Measurements from ENCODE around the gene MPRIP. TPM values are rescaled to one million over a fixed set of nuclear protein-coding genes. Genes with fewer than 3 reads are reported as not detected.

Gene MPRIP
- polyA plus RNA-seq, 1 of the 3 experiments (the other 2 are of a cell fraction): 64.4 TPM

GRCh38 chr17:17156511-17156910 lies 114.3 kb downstream of the MPRIP start (continued):
- TF ChIP-seq REST (IDR thresholded peaks at IDR 0.05; ENCODE audit: low read depth, low read length) (no peak), YY1 (IDR thresholded peaks at IDR 0.05; ENCODE audit: low read depth) (no peak)

- CTCF ChIA-PET: interaction anchor here (4.0 kb wide), 1 partner anchor 15 kb away, joined by 18 read pairs; no protein-coding TSS in a partner anchor
These were observed 114.8 kb downstream of the MPRIP start for GRCh38 chr17:17157041-17157440.

More at GRCh38 chr17:17157041-17157440, 114.8 kb downstream of the MPRIP start:
- H2AFZ ChIP-seq (ENCODE audit: low read depth): no peak overlapping the region
- H4K20me1 ChIP-seq (ENCODE audit: insufficient read depth): no peaks in the 10 kb centered on the region
- H3K9me2 ChIP-seq: no peaks in the 10 kb centered on the region
- no peak overlapping the region for H3K9ac ChIP-seq
- peaks cover 0 to 25% of the 10 kb centered on the region in 2 experiments; a peak in 3 of 4 replicates for H3K4me1 ChIP-seq (ENCODE audit: control insufficient read depth in 1 of 2, insufficient read depth in 2 of 2, low read depth in 1 of 2, low read length in 1 of 2)
- TF ChIP-seq RAD21 (IDR thresholded peaks at IDR 0.05; ENCODE audit: low read length) (no peak), GABPA (IDR thresholded peaks at IDR 0.05; ENCODE audit: low read depth) (no peak), JUND (IDR thresholded peaks at IDR 0.05) (no peak), ELF1 (IDR thresholded peaks at IDR 0.05) (no peak), FOXM1 (IDR thresholded peaks at IDR 0.05; ENCODE audit: low read depth) (no peak), POLR2AphosphoS5 (IDR thresholded peaks at IDR 0.05; ENCODE audit: low read depth, low read length) (no peak), SIN3A (IDR thresholded peaks at IDR 0.05; ENCODE audit: borderline replicate concordance, low read depth, low read length) (no peak), NFIC (IDR thresholded peaks at IDR 0.05; ENCODE audit: borderline replicate concordance) (no peak), EP300 (IDR thresholded peaks at IDR 0.05; ENCODE audit: borderline replicate concordance in 1 of 2, low read depth in 1 of 2, low read length in 1 of 2) (no peak), ZBTB33 (IDR thresholded peaks at IDR 0.05; ENCODE audit: borderline replicate concordance, low read depth) (no peak), IRF3 (IDR thresholded peaks at IDR 0.05; ENCODE audit: low read depth, low read length) (no peak), RFX5 (IDR thresholded peaks at IDR 0.05; ENCODE audit: low read length) (no peak), NRF1 (IDR thresholded peaks at IDR 0.05; ENCODE audit: low read depth, low read length) (no peak), MEF2A (IDR thresholded peaks at IDR 0.05; ENCODE audit: borderline replicate concordance, low read depth) (no peak), MAX (IDR thresholded peaks at IDR 0.05; ENCODE audit: low read depth) (no peak), USF1 (IDR thresholded peaks at IDR 0.05; ENCODE audit: borderline replicate concordance, low read depth) (no peak), TAF1 (IDR thresholded peaks at IDR 0.05; ENCODE audit: borderline replicate concordance, low read depth, low read length) (no peak), FOSL2 (IDR thresholded peaks at IDR 0.05; ENCODE audit: borderline replicate concordance, low read depth) (no peak), YY1 (IDR thresholded peaks at IDR 0.05; ENCODE audit: low read depth) (no peak), EZH2phosphoT487 (IDR thresholded peaks at IDR 0.05; ENCODE audit: borderline replicate concordance, low read depth) (no peak)
- H3K27ac ChIP-seq (ENCODE audit: low read depth in 2 of 2, low read length in 1 of 2): no peak overlapping the region
- POLR2A ChIA-PET: no interaction called here
- H3F3A ChIP-seq (replicated peaks; ENCODE audit: insufficient read depth): peaks cover 17% of the 10 kb centered on the region
- peaks cover 45 to 73% of the 10 kb centered on the region in 2 experiments for H3K36me3 ChIP-seq (replicated peaks in 1 of 2; ENCODE audit: control insufficient read depth in 1 of 2, insufficient read depth in 2 of 2, low read length in 1 of 2)
- H3K9me3 ChIP-seq: no peaks in the 10 kb centered on the region
- no peaks in the 10 kb centered on the region for H3K27me3 ChIP-seq (ENCODE audit: insufficient read depth)
- WGBS (ENCODE audit: low lambda C conversion rate): 87% methylated on average over 2 of the region's 6 CpGs
- H3K4me3 ChIP-seq (ENCODE audit: low read depth in 2 of 2, low read length in 1 of 2): no peak overlapping the region
- no peak overlapping the region for H3K4me2 ChIP-seq
- no peak for DNase-seq
- peaks cover 7% of the 10 kb centered on the region; the same call in 1 of the 2 replicates for H3K79me2 ChIP-seq (ENCODE audit: insufficient read depth)
